ENCODE results near the gene FAT2. TPM values are rescaled to one million over a fixed set of nuclear protein-coding genes. Genes with fewer than 3 reads are reported as not detected.

FAT2 gene
- total RNA-seq, 2 donors from 2014 or later, result not detected

GRCh38 chr5:151557466-151557865 lies 33.7 kb downstream of the FAT2 start:
- no peak for TF ChIP-seq CTCF (IDR thresholded peaks at IDR 0.05)
- no peak overlapping the region for H3K4me3 ChIP-seq
- H3K27me3 ChIP-seq, result no peaks in the 10 kb centered on the region
- no peak overlapping the region for H3K27ac ChIP-seq
- DNase-seq, result no peak
- no peaks in the 10 kb centered on the region for H3K4me1 ChIP-seq
- intact Hi-C loops (cut with DNase I), result no loop called here
- H3K9me3 ChIP-seq, result no peaks in the 10 kb centered on the region
- no peaks in the 10 kb centered on the region for H3K36me3 ChIP-seq
- no peak overlapping the region for H3K9ac ChIP-seq (ENCODE audit: low read depth in 2 of 2, low read length in 2 of 2)

GRCh38 chr5:151556806-151557205 lies 34.3 kb downstream of the FAT2 start:
- H3K9ac ChIP-seq (ENCODE audit: low read depth in 2 of 2, low read length in 2 of 2), result no peak overlapping the region
- H3K4me1 ChIP-seq, result no peaks in the 10 kb centered on the region
- H3K4me3 ChIP-seq, result no peak overlapping the region
- H3K36me3 ChIP-seq, result no peaks in the 10 kb centered on the region
- no peaks in the 10 kb centered on the region for H3K27me3 ChIP-seq
- intact Hi-C loops (cut with DNase I), result no loop called here
- H3K9me3 ChIP-seq, result no peaks in the 10 kb centered on the region
- no peak overlapping the region for H3K27ac ChIP-seq
- DNase-seq, result no peak
- no peak for TF ChIP-seq CTCF (IDR thresholded peaks at IDR 0.05)

GRCh38 chr5:151555760-151556576 lies 35.2 kb downstream of the FAT2 start:
- intact Hi-C loops (cut with DNase I), result no loop called here
- no peak overlapping the region for H3K9ac ChIP-seq (ENCODE audit: low read depth in 2 of 2, low read length in 2 of 2)
- DNase-seq, result no peak
- no peaks in the 10 kb centered on the region for H3K4me1 ChIP-seq
- no peak overlapping the region for H3K4me3 ChIP-seq
- no peaks in the 10 kb centered on the region for H3K36me3 ChIP-seq
- H3K27ac ChIP-seq, result no peak overlapping the region
- H3K9me3 ChIP-seq, result no peaks in the 10 kb centered on the region
- TF ChIP-seq CTCF (IDR thresholded peaks at IDR 0.05), result no peak
- no peaks in the 10 kb centered on the region for H3K27me3 ChIP-seq

GRCh38 chr5:151553695-151554094 lies 37.4 kb downstream of the FAT2 start:
- no peak overlapping the region for H3K4me3 ChIP-seq
- TF ChIP-seq CTCF (IDR thresholded peaks at IDR 0.05), result no peak
- no peaks in the 10 kb centered on the region for H3K4me1 ChIP-seq
- no peaks in the 10 kb centered on the region for H3K9me3 ChIP-seq
- no peaks in the 10 kb centered on the region for H3K36me3 ChIP-seq
- no peak overlapping the region for H3K9ac ChIP-seq (ENCODE audit: low read depth in 2 of 2, low read length in 2 of 2)
- no peak for DNase-seq
- H3K27ac ChIP-seq, result no peak overlapping the region
- intact Hi-C loops (cut with DNase I), result no loop called here
- H3K27me3 ChIP-seq, result no peaks in the 10 kb centered on the region

GRCh38 chr5:151553130-151553670 lies 37.9 kb downstream of the FAT2 start:
- no peak overlapping the region for H3K4me3 ChIP-seq
- H3K27ac ChIP-seq, result no peak overlapping the region
- no peaks in the 10 kb centered on the region for H3K36me3 ChIP-seq
- H3K4me1 ChIP-seq, result no peaks in the 10 kb centered on the region
- no peak overlapping the region for H3K9ac ChIP-seq (ENCODE audit: low read depth in 2 of 2, low read length in 2 of 2)
- no peaks in the 10 kb centered on the region for H3K27me3 ChIP-seq
- TF ChIP-seq CTCF (IDR thresholded peaks at IDR 0.05), result no peak
- no peaks in the 10 kb centered on the region for H3K9me3 ChIP-seq
- intact Hi-C loops (cut with DNase I), result no loop called here
- DNase-seq, result no peak

Measured in colonic mucosa (tissue), 4 donors.